Stimulated activated naive CD8-positive, alpha-beta T cell treated with anti-CD3 and anti-CD28 coated beads, Interleukin-15, Interleukin-2, amounts not matched to agents 100 ng/mL and 50 ng/mL, for 24 hours (primary cell): Measurements from ENCODE around the gene LIME1.

Source experiments
- H3K27ac Mint-ChIP-seq: one replicate; pipeline ENCODE4 v1.8.0; 2021; ENCODE audit warnings: mild to moderate bottlenecking, mixed read lengths
- H3K27me3 Mint-ChIP-seq: one replicate; pipeline ENCODE4 v1.8.0; 2021; ENCODE audit warnings: mixed read lengths
- H3K36me3 Mint-ChIP-seq: one replicate; pipeline ENCODE4 v1.8.0; 2021; ENCODE audit warnings: low read depth, mixed read lengths
- H3K4me1 Mint-ChIP-seq: one replicate; pipeline ENCODE4 v1.8.0; 2021; ENCODE audit warnings: low read depth, mixed read lengths
- H3K4me3 Mint-ChIP-seq: one replicate; pipeline ENCODE4 v1.8.0; 2021; ENCODE audit warnings: mild to moderate bottlenecking, mixed read lengths
- H3K9me3 Mint-ChIP-seq: one replicate; pipeline ENCODE4 v1.8.0; 2021; ENCODE audit warnings: mixed read lengths

The LIME1 gene, protein sequence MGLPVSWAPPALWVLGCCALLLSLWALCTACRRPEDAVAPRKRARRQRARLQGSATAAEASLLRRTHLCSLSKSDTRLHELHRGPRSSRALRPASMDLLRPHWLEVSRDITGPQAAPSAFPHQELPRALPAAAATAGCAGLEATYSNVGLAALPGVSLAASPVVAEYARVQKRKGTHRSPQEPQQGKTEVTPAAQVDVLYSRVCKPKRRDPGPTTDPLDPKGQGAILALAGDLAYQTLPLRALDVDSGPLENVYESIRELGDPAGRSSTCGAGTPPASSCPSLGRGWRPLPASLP

DNA sequence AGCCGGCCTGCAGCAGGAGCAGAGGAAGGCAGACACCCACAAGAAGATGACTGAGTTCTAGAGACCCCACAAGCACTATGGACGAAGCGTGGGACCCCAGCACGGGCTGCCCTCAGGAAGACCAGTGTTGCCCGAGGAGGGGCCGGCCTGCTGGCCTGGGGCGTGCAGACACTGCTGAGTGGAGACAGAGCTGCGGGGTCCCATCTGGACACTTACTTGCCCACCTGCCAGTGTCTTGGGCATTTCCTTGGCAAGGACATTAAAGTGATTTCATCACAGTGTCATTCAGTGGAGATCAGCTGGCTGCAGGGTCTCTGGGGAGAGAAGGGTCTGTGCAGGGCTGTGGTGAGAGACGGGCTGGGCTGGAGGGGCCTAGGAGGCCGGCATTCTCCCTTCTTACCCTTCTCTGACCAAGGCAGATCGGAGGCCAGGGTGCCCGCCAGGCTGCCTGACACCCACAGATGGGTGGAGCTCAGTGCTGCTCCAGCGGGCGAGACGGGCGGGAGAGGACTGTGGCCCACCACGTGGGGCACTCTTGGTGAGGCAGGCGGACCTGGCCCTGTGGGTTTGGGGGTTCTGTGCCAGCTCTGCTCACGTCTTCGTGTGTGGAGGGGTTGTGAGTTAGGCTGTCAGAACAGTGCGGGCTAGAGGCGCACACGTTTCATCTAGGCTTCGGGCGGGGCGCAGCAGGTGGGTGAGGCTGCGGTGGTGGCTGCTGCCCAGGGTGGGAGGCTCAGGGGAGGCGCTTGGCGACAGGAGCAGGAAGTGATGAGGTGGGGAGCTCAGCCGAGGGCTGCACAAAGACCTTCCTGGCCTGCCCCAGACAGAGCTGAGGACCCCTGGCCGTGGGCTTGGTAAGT lies at the start of gene LIME1:
TSS of gene LIME1 (plus strand) at position 806 of the 860 bp plus-strand sequence. CDS start 886 bp downstream, outside the sequence.
- Mint-ChIP-seq H3K4me1 (peaks cover 25% of the 10 kb centered on the region), H3K27ac (no peak within 1 kb of the TSS)

DNA sequence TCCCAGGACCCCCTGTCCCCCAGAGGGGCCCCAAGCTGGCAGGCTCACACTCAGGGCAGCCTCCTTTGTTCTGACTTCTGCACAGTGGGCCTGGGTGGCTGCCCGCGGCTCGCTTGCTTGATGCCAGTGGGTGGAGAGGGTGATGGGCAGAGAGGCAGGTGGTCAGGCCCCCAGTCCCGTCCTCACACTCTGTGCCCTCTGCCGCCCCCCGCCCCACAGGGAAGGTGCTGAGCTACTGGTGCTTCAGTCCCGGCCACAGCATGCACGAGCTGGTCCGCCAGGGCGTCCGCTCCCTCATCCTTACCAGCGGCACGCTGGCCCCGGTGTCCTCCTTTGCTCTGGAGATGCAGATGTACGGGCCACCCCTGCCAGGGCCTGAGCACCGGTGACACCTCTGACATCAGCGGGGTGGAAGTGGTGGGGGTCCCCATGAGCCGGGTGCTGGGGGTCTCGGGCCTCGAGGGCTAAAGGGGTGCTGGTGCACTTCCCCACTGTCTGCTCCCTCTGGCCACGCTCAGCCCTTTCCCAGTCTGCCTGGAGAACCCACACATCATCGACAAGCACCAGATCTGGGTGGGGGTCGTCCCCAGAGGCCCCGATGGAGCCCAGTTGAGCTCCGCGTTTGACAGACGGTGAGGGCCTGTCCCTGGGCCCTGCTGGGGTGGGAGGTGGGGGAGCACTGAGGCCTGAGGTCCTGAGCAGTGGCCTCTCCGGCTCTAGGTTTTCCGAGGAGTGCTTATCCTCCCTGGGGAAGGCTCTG lies 48.9 kb upstream of the LIME1 start:
- no peaks in the 10 kb centered on the region for H3K9me3 Mint-ChIP-seq
- peaks cover 8% of the 10 kb centered on the region for H3K4me1 Mint-ChIP-seq
- peaks cover 9% of the 10 kb centered on the region for H3K36me3 Mint-ChIP-seq
- H3K4me3 Mint-ChIP-seq, result no peak overlapping the region
- H3K27ac Mint-ChIP-seq, result no peak overlapping the region
- H3K27me3 Mint-ChIP-seq, result no peaks in the 10 kb centered on the region

More for the DNA sequence above, at the start of gene LIME1:
- Mint-ChIP-seq H3K27me3 (no peaks in the 10 kb centered on the region), H3K9me3 (no peaks in the 10 kb centered on the region), H3K4me3 (peak within 1 kb of the TSS; percentile 63), H3K36me3 (peaks cover 4% of the 10 kb centered on the region)

DNA sequence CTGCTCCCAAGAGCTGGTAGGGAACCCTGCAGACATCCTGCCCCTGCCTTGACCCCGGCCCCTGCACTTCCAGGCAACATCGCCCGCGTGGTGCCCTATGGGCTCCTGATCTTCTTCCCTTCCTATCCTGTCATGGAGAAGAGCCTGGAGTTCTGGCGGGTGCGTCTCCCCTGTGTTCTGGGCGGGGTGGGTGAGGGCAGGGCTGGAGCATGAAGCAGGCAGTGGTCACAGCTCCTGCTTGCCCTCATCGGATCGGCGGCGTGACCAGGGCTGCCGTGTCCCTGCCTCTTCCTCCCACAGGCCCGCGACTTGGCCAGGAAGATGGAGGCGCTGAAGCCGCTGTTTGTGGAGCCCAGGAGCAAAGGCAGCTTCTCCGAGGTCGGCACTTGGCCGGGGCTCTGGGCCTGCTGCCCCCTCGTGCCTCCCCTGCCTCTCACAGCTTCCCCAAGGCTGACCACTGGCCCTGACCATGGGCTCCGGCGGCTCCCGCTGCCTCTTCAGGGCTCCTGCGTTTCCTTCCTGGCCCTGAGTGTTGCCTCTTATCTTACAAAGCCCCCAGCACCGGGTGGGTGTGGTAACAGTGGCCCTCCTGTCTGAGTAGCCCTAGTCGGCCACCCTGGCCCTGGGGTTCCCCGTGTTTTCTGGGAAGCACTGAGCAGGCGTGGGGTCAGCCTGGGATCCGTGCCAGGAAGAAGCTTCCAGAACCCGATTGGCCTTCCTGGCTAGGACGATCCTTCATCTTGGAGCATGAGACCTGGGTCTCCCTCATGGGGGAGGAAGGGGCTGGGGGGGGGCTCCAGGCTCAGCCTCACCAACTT lies 48.0 kb upstream of the LIME1 start:
- no peaks in the 10 kb centered on the region for H3K9me3 Mint-ChIP-seq
- no peak overlapping the region for H3K4me3 Mint-ChIP-seq
- H3K4me1 Mint-ChIP-seq, result peaks cover 8% of the 10 kb centered on the region
- H3K36me3 Mint-ChIP-seq, result peaks cover 10% of the 10 kb centered on the region
- H3K27ac Mint-ChIP-seq, result no peak overlapping the region
- no peaks in the 10 kb centered on the region for H3K27me3 Mint-ChIP-seq

DNA sequence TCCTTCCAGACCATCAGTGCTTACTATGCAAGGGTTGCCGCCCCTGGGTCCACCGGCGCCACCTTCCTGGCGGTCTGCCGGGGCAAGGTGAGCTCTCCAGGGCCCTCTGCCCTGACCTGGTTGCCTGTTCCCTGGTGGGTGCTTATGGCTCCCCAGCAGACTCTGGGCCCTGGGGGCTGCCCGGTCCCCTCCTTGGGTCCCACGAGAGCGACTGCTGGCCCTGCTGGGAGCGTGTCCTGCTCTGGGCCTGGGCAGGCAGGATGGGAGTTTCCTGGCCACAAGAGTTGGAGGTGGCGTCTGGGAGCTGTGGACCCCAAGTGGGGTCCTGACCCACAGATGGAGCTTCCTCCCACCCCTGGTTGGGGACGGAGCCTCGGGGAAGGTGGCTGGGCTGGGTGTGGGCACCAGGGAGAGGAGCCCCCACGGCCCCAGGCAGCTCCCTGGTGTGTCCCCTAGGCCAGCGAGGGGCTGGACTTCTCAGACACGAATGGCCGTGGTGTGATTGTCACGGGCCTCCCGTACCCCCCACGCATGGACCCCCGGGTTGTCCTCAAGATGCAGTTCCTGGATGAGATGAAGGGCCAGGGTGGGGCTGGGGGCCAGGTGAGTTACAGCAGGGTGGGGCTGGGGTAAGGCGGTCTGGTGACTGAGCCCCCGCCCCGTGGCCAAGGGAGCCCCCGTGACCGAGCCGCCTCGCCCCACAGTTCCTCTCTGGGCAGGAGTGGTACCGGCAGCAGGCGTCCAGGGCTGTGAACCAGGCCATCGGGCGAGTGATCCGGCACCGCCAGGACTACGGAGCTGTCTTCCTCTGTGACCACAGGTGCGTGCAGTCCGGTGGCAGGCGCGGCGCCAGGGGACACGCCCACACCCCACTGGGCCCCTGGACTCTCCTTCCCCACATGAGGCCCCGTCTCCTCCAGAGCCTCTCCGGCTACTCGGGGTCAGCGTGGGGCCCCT lies 47.1 kb upstream of the LIME1 start:
- Mint-ChIP-seq H3K36me3 (peaks cover 10% of the 10 kb centered on the region), H3K27ac (no peak overlapping the region), H3K4me1 (peaks cover 11% of the 10 kb centered on the region), H3K27me3 (no peaks in the 10 kb centered on the region), H3K4me3 (no peak overlapping the region), H3K9me3 (no peaks in the 10 kb centered on the region)

DNA sequence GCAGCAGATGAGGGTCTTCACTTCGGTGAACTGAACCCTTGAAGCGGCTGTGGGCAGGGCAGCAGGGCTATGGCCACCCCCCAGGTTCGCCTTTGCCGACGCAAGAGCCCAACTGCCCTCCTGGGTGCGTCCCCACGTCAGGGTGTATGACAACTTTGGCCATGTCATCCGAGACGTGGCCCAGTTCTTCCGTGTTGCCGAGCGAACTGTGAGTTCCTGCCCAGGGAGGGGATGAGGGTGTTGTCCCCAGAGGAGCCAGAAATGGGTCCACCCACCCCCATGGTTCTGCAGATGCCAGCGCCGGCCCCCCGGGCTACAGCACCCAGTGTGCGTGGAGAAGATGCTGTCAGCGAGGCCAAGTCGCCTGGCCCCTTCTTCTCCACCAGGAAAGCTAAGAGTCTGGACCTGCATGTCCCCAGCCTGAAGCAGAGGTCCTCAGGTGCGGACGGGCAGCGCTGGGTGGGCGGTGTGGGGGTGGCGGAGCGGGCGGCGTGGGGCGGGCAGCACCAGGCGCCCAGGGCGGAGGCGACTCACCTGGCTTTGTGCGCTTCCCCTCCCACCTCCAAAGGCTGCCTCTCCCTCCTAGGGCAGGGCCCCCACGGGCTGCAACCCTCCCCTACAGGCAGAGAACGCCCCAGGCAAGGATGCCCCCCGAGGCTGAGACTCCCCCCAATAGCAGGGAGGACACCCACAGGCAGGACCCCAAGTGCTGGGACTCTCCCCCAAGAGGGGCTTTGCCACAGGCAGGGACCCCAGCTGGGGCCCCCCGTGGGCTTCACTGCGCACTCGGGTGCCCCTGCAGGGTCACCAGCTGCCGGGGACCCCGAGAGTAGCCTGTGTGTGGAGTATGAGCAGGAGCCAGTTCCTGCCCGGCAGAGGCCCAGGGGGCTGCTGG lies 46.2 kb upstream of the LIME1 start:
- Mint-ChIP-seq H3K27ac (no peak overlapping the region), H3K4me1 (peaks cover 11% of the 10 kb centered on the region), H3K9me3 (no peaks in the 10 kb centered on the region), H3K27me3 (no peaks in the 10 kb centered on the region), H3K36me3 (peaks cover 10% of the 10 kb centered on the region), H3K4me3 (no peak overlapping the region)

DNA sequence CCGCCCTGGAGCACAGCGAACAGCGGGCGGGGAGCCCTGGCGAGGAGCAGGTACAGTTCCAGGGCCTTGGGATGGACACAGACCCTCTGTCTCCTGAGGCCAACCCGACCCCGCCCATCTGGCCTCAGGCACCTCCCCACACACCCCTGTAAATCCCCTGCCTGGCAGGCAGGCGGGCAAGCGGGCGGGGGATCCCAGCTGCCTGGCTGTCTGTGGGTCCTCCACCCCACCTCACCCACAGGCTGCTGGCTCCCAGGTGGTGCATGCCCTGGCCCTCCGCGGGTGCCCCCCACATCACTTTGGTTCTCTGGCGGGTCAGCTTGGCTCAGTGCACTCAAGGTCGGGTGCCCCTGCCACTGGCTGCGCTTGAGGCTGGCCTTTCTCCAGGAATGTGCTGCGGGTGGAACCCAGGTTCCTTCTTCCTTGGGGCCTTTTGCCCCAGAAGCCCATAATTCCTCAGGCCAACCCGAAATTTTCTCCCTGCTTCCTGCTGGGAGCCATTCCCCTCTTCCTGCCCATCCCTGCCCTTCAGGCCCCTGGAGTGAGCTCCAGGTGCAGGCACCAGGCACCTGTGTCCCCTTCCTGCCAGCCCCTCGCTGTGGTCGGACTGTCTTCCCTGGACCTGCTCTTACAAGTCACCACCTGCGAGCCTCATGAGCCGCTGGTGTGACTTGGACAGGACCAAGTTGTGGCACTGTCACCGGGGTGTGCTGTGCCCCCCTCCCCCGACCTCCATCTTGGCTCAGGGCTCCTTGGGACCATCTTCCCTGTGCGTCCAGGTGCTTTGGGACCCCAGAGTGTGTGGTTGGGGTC lies 45.4 kb upstream of the LIME1 start:
- no peak overlapping the region for H3K27ac Mint-ChIP-seq

DNA sequence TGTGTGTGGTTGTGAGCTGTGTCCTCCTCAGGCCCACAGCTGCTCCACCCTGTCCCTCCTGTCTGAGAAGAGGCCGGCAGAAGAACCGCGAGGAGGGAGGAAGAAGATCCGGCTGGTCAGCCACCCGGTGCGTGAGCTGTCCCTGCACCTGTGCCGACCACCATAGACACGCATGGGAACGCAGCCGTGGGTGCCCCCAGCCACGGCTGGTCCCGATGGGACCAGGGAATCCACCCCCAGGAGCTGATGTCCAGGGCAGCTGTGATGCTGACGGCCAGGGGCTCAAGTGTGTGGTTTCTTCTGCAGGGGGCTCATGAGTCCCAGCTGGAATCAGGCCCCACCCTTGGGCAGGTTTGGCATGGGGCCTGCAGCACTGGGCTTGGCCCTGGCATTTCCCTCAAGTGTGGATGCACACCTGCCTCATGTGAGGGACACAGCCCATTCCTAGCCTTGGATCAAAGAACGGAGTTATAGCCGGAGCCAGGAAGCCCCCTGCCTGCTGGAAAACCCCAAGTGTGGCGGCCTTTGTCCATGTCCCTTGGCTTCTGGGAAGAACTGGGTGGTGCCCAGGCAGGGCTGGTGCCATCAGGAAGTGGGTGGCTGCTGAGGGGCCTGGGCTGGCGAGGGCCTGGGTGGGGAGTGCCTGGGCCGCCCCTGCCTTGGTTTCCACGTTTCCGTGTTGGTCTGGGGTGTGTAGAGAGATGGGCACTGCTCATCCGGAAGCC lies 44.6 kb upstream of the LIME1 start:
- H3K36me3 Mint-ChIP-seq, result peaks cover 10% of the 10 kb centered on the region
- no peaks in the 10 kb centered on the region for H3K27me3 Mint-ChIP-seq
- H3K4me3 Mint-ChIP-seq, result no peak overlapping the region
- peaks cover 9% of the 10 kb centered on the region for H3K4me1 Mint-ChIP-seq
- no peak overlapping the region for H3K27ac Mint-ChIP-seq
- no peaks in the 10 kb centered on the region for H3K9me3 Mint-ChIP-seq

More for the DNA sequence above, 45.4 kb upstream of the LIME1 start:
- no peaks in the 10 kb centered on the region for H3K9me3 Mint-ChIP-seq
- peaks cover 10% of the 10 kb centered on the region for H3K36me3 Mint-ChIP-seq
- peaks cover 14% of the 10 kb centered on the region for H3K4me1 Mint-ChIP-seq
- no peaks in the 10 kb centered on the region for H3K27me3 Mint-ChIP-seq
- no peak overlapping the region for H3K4me3 Mint-ChIP-seq

DNA sequence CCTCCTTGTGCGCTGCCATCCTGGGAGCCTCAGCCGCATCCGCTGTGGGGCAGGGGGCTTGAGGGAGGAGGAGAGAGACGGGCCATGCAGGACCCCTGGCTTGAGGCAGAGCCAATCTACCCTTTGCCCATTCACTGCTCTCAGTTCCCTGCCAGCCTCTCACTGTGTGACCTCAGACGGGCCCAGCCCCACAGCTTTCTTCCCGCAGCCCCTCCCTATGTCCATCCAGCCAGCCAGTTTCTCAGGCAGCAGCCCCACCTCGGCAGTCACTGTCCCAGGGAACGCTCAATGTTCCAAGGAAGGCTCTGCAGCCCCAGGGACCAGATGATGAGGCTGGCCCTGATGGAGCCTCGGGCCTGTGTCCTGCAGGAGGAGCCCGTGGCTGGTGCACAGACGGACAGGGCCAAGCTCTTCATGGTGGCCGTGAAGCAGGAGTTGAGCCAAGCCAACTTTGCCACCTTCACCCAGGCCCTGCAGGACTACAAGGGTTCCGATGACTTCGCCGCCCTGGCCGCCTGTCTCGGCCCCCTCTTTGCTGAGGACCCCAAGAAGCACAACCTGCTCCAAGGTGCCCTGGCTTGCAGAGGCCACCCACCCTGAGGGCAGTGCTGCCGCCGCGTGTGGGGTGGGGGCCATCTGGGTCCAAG lies 43.9 kb upstream of the LIME1 start:
- H3K27me3 Mint-ChIP-seq, result no peaks in the 10 kb centered on the region
- no peak overlapping the region for H3K4me3 Mint-ChIP-seq
- H3K36me3 Mint-ChIP-seq, result peaks cover 10% of the 10 kb centered on the region
- peaks cover 13% of the 10 kb centered on the region for H3K4me1 Mint-ChIP-seq
- H3K9me3 Mint-ChIP-seq, result no peaks in the 10 kb centered on the region
- H3K27ac Mint-ChIP-seq, result no peak overlapping the region

DNA sequence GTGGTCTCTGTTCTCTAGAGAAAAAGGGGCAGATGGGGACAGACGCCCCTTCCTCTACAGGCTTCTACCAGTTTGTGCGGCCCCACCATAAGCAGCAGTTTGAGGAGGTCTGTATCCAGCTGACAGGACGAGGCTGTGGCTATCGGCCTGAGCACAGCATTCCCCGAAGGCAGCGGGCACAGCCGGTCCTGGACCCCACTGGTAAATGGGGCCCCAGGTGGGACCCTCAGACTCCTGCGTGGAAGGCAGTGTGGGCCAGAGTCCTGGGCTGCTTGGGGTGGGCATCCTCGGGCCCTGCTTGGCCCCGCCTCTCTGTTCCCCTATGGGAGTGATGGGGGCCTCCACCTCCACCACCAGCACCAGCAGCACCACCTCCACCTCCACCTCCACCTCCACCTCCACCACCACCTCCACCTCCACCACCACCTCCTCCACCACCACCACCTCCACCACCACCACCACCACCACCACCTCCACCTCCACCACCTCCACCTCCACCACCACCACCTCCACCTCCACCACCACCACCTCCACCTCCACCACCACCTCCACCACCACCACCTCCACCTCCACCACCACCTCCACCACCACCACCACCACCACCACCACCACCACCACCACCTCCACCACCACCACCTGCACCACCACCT lies 43.3 kb upstream of the LIME1 start:
- H3K27ac Mint-ChIP-seq, result no peak overlapping the region
- peaks cover 19% of the 10 kb centered on the region for H3K4me1 Mint-ChIP-seq
- peaks cover 10% of the 10 kb centered on the region for H3K36me3 Mint-ChIP-seq
- no peaks in the 10 kb centered on the region for H3K27me3 Mint-ChIP-seq
- H3K9me3 Mint-ChIP-seq, result no peaks in the 10 kb centered on the region
- no peak overlapping the region for H3K4me3 Mint-ChIP-seq

DNA sequence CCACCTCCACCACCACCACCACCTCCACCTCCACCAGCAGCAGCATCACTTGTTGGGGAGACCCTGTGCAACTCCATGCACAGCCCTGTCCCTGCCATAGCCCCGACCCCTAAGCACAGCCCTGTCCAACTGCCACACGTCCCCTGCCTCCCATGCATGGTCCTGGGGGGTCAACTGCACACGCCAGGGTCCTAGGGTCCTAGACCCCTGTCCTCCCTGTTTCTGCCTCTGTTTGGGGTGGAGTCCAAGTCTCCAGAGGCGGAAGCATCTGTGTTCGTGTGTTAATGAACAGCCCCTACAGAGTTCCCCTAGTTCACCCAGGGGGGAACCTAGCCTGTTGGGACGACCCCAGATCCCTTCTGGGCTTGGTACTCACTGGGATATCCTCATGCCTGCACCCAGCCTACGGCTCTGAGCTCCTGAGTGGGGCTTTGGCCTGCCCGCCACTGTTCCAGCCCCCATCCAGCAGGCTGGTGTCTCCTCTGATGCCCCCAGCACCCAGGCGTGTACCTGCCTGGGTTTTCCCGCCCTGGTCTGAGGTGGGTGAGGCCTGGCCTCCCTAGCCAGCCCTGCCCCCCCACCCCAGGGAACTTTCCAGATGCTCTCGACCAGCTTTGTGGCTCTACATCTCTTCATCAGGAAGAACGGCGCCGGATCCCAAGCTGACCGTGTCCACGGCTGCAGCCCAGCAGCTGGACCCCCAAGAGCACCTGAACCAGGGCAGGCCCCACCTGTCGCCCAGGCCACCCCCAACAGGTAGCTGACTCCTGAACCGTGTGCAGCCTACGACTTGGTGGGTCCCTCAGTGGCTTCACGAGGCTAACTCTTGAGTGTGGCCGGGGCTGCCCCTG lies 42.5 kb upstream of the LIME1 start:
- Mint-ChIP-seq H3K4me1 (peaks cover 25% of the 10 kb centered on the region), H3K27ac (peak overlapping the region; percentile 86), H3K4me3 (peak overlapping the region; percentile 32), H3K36me3 (peaks cover 10% of the 10 kb centered on the region), H3K9me3 (no peaks in the 10 kb centered on the region), H3K27me3 (no peaks in the 10 kb centered on the region)
